ENCODE measurements around the gene CHCHD3.

DNA sequence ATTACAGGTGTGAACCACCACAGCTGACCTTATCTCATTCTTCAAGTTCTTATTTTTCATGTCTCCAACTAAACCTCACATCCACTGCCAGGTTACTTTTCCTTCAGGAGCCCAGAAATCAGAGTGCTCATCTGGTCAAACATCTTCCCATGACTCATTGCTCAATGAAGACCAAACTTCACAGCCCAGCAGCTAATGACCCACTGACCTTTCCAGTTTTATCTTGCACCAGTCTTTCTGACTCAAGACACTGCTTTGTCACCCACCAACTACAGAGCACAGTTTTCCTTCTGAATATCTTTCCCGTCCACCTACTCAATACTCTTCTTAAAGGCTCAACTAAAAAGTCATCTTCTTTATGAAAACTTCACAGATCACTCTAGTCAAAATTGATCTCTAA lies 245.1 kb downstream of the CHCHD3 start:
- no peak for TF ChIP-seq POLR2AphosphoS5 (IDR thresholded peaks at IDR 0.05)
- TF ChIP-seq, protein P1, sequence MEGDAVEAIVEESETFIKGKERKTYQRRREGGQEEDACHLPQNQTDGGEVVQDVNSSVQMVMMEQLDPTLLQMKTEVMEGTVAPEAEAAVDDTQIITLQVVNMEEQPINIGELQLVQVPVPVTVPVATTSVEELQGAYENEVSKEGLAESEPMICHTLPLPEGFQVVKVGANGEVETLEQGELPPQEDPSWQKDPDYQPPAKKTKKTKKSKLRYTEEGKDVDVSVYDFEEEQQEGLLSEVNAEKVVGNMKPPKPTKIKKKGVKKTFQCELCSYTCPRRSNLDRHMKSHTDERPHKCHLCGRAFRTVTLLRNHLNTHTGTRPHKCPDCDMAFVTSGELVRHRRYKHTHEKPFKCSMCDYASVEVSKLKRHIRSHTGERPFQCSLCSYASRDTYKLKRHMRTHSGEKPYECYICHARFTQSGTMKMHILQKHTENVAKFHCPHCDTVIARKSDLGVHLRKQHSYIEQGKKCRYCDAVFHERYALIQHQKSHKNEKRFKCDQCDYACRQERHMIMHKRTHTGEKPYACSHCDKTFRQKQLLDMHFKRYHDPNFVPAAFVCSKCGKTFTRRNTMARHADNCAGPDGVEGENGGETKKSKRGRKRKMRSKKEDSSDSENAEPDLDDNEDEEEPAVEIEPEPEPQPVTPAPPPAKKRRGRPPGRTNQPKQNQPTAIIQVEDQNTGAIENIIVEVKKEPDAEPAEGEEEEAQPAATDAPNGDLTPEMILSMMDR (IDR thresholded peaks at IDR 0.05), result no peak
- no peak for TF ChIP-seq POLR2A (IDR thresholded peaks at IDR 0.05)
